K562 treated with DMSO at 1 percent for 4 hours (cell line): ENCODE results near the gene IL32. TPM values are rescaled to one million over a fixed set of nuclear protein-coding genes. Genes with fewer than 3 reads are reported as not detected.

ENCODE experiments used
- total RNA-seq: library from RNA; unstranded; fragments of 300-600 nt; gene quantifications from 2 replicates; pipeline ENCODE4 v1.2.3, GENCODE V29; 2022; ENCODE audit not compliant: insufficient read depth

Gene IL32
- 24.6 and 29.6 TPM in 2 replicates for total RNA-seq

GRCh38 chr16:3065069-3065741, at the start of gene IL32:
Gene IL32 (plus strand): TSS chr16:3065640. CDS start chr16:3065812, 172 bp downstream.

GRCh38 chr16:3017794-3018506, 47.5 kb upstream of the IL32 start, which contains the start of gene CLDN6:
Gene CLDN6 (minus strand): TSS chr16:3018183. CDS start chr16:3016021, 2,162 bp downstream.

GRCh38 chr16:3020247-3020603, 45.2 kb upstream of the IL32 start, which contains the start of gene TNFRSF12A:
Gene TNFRSF12A (plus strand): TSS chr16:3020368. CDS start chr16:3020398, 30 bp downstream.

GRCh38 chr16:3023669-3024478, 41.6 kb upstream of the IL32 start, which contains the start of the genes HCFC1R1 and THOC6:
Gene HCFC1R1 (minus strand): TSS chr16:3023942. CDS start chr16:3023941, 1 bp downstream.
Gene THOC6 (plus strand): TSS chr16:3024035. CDS start chr16:3024327, 292 bp downstream.

GRCh38 chr16:3036726-3037315, 28.6 kb upstream of the IL32 start, which contains the start of gene BICDL2:
Gene BICDL2 (minus strand): TSS chr16:3036944. CDS start chr16:3035496, 1,448 bp downstream.

GRCh38 chr16:3045758-3046640, 19.4 kb upstream of the IL32 start, which contains the start of gene MMP25:
Gene MMP25 (plus strand): TSS chr16:3046561. CDS start chr16:3046918, 357 bp downstream.

GRCh38 chr16:3098459-3099394, 33.3 kb downstream of the IL32 start, which contains the start of gene ZSCAN10:
Gene ZSCAN10 (minus strand): TSS chr16:3099294. CDS start chr16:3092937, 6,357 bp downstream.

GRCh38 chr16:3112058-3112880, 46.8 kb downstream of the IL32 start, which contains the start of gene ZNF205:
Gene ZNF205 (plus strand): TSS chr16:3112586. CDS start chr16:3113431, 845 bp downstream.

Other genes with a start within 250 kb of the IL32 start
- 95.8 and 106 TPM in 2 replicates for gene PRSS21, start 248.4 kb upstream of the IL32 start, total RNA-seq
- 1.7 TPM in 1 of 2 replicates, not detected in the other for gene ZG16B, start 235.3 kb upstream of the IL32 start, total RNA-seq
- gene PRSS22, start 207.5 kb upstream of the IL32 start, total RNA-seq = not detected in 2 replicates
- 45.9 and 76.3 TPM in 2 replicates for gene FLYWCH2, start 182.4 kb upstream of the IL32 start, total RNA-seq
- gene FLYWCH1, start 153.7 kb upstream of the IL32 start, total RNA-seq = 33.1 and 37.0 TPM in 2 replicates
- 1.1 and 2.0 TPM in 2 replicates for gene KREMEN2, start 101.4 kb upstream of the IL32 start, total RNA-seq
- gene PAQR4, start 96.3 kb upstream of the IL32 start, total RNA-seq = 15.4 and 15.7 TPM in 2 replicates
- gene PKMYT1, start 85.2 kb upstream of the IL32 start, total RNA-seq = 137 and 143 TPM in 2 replicates
- gene CLDN9, start 52.7 kb upstream of the IL32 start, total RNA-seq = 3.2 and 4.8 TPM in 2 replicates
- 0.75 and 1.1 TPM in 2 replicates for gene CLDN6, start 47.5 kb upstream of the IL32 start, total RNA-seq
- 18.9 and 26.6 TPM in 2 replicates for gene TNFRSF12A, start 45.3 kb upstream of the IL32 start, total RNA-seq
- gene HCFC1R1, start 41.7 kb upstream of the IL32 start, total RNA-seq = 29.9 and 38.3 TPM in 2 replicates
- 53.0 and 55.1 TPM in 2 replicates for gene THOC6, start 41.6 kb upstream of the IL32 start, total RNA-seq
- not detected in 2 replicates for gene BICDL2, start 28.7 kb upstream of the IL32 start, total RNA-seq
- gene MMP25, start 19.1 kb upstream of the IL32 start, total RNA-seq = not detected in 2 replicates
- gene ZSCAN10, start 33.7 kb downstream of the IL32 start, total RNA-seq = not detected in 2 replicates
- 22.9 and 23.2 TPM in 2 replicates for gene ZNF205, start 46.9 kb downstream of the IL32 start, total RNA-seq
- gene ZNF213, start 69.4 kb downstream of the IL32 start, total RNA-seq = 17.6 and 18.0 TPM in 2 replicates
- gene OR1F1, start 122.6 kb downstream of the IL32 start, total RNA-seq = not detected in 2 replicates
- 8.6 and 14.7 TPM in 2 replicates for gene ZNF200, start 169.5 kb downstream of the IL32 start, total RNA-seq
- not detected in 2 replicates for gene MEFV, start 191.0 kb downstream of the IL32 start, total RNA-seq
- gene ZNF263, start 217.9 kb downstream of the IL32 start, total RNA-seq = 27.5 and 30.6 TPM in 2 replicates
- gene TIGD7, start 239.8 kb downstream of the IL32 start, total RNA-seq = 0.86 and 0.98 TPM in 2 replicates
- 6.4 and 9.8 TPM in 2 replicates for gene ZNF75A, start 239.9 kb downstream of the IL32 start, total RNA-seq